PC-9 (cell line): ENCODE results near the gene SND1. TPM values are rescaled to one million over a fixed set of nuclear protein-coding genes. Genes with fewer than 3 reads are reported as not detected.

Source experiments
- BruUV-seq: library from RNA; stranded (reverse); fragments of 400-500 nt; replicated peaks from 2 replicates; lab custom pipeline; 2021; lab: Mats Ljungman, UMichigan
- CTCF ChIA-PET: fragments of 300-600 bp; sonication (Branson Sonifier 250); formaldehyde crosslinking; loops from one replicate; lab custom pipeline; 2022; ENCODE audit warnings: antibody characterized with exemption; lab: Charles Lee
- POLR2A ChIA-PET: fragments of 300-600 bp; sonication (Branson Sonifier 250); formaldehyde crosslinking; loops from one replicate; lab custom pipeline; 2022; ENCODE audit warnings: antibody characterized with exemption; ENCODE audit not compliant: unreplicated experiment; lab: Charles Lee
- DNase-seq, 2 experiments: peaks; one replicate each; pipeline versions ENCODE4 v3.0.0 to v3.0.0-alpha.2; 2015 to 2022; ENCODE audit warnings: mixed read lengths in 1 of 2
- H2AFZ ChIP-seq: fragments of 200-600 bp; sonication (generic); 2 replicates; pipeline ENCODE4 v1.8.1; 2017; ENCODE audit warnings: antibody characterized with exemption
- H3F3A ChIP-seq: fragments of 200-600 bp; sonication (generic); 2 replicates; pipeline ENCODE4 v1.8.1; 2017; ENCODE audit warnings: antibody characterized with exemption, mild to moderate bottlenecking, low read depth; ENCODE audit not compliant: insufficient read depth
- H3K27ac ChIP-seq: fragments of 200-600 bp; sonication (generic); 2 replicates; pipeline ENCODE4 v1.6.1; 2016; ENCODE audit warnings: mixed run types
- H3K27me3 ChIP-seq: fragments of 200-600 bp; sonication (generic); 2 replicates; pipeline ENCODE4 v1.6.1; 2016; ENCODE audit warnings: low read depth, mixed run types; ENCODE audit not compliant: insufficient read depth
- H3K36me3 ChIP-seq: fragments of 200-600 bp; sonication (generic); 2 replicates; pipeline ENCODE4 v1.6.1; 2016; ENCODE audit warnings: low read depth, mixed run types
- H3K4me1 ChIP-seq: fragments of 200-600 bp; sonication (generic); replicated peaks from 2 replicates; pipeline ENCODE4 v1.6.1; 2016; ENCODE audit warnings: mixed run types; ENCODE audit not compliant: insufficient read depth
- H3K4me2 ChIP-seq: fragments of 200-600 bp; sonication (generic); 2 replicates; pipeline ENCODE4 v1.6.1; 2017; ENCODE audit warnings: mixed run types
- H3K4me3 ChIP-seq: fragments of 200-600 bp; sonication (generic); 2 replicates; pipeline ENCODE4 v1.6.1; 2016; ENCODE audit warnings: mixed run types
- H3K79me2 ChIP-seq: fragments of 200-600 bp; sonication (generic); 2 replicates; pipeline ENCODE4 v1.6.1; 2017; ENCODE audit warnings: low read depth, mixed run types
- H3K9me2 ChIP-seq: fragments of 200-600 bp; sonication (generic); 2 replicates; pipeline ENCODE4 v1.8.1; 2017; ENCODE audit warnings: mild to moderate bottlenecking; ENCODE audit not compliant: insufficient read depth
- H3K9me3 ChIP-seq: fragments of 200-600 bp; sonication (generic); 2 replicates; pipeline ENCODE4 v1.8.1; 2016; ENCODE audit warnings: low read depth; ENCODE audit not compliant: insufficient read depth
- H4K20me1 ChIP-seq: fragments of 200-600 bp; sonication (generic); 2 replicates; pipeline ENCODE4 v1.8.1; 2017; ENCODE audit not compliant: insufficient read depth
- EZH2 ChIP-seq: fragments of 200-600 bp; sonication (generic); IDR thresholded peaks from 2 replicates; pipeline ENCODE4 v1.8.0; 2017; ENCODE audit warnings: antibody characterized with exemption, low read depth
- intact Hi-C: fragments of 100-400 bp; cut with micrococcal nuclease; formaldehyde crosslinking; loops from one replicate; pipeline ENCODE4 v1.10.0; 2022; ENCODE audit not compliant: unreplicated experiment
- total RNA-seq: library from RNA; stranded (reverse); gene quantifications from 2 replicates; pipeline ENCODE4 v1.2.3, GENCODE V29; 2021
- TF ChIP-seq, protein P1 (sequence below): fragments of 200-600 bp; sonication (generic); conservative IDR thresholded peaks from 2 replicates; pipeline ENCODE4 v1.6.1; 2017; ENCODE audit warnings: mixed run types, antibody characterized with exemption, mild to moderate bottlenecking, moderate library complexity

The SND1 gene
- total RNA-seq, 1 experiment from 2014 or later, result 273 TPM

DNA sequence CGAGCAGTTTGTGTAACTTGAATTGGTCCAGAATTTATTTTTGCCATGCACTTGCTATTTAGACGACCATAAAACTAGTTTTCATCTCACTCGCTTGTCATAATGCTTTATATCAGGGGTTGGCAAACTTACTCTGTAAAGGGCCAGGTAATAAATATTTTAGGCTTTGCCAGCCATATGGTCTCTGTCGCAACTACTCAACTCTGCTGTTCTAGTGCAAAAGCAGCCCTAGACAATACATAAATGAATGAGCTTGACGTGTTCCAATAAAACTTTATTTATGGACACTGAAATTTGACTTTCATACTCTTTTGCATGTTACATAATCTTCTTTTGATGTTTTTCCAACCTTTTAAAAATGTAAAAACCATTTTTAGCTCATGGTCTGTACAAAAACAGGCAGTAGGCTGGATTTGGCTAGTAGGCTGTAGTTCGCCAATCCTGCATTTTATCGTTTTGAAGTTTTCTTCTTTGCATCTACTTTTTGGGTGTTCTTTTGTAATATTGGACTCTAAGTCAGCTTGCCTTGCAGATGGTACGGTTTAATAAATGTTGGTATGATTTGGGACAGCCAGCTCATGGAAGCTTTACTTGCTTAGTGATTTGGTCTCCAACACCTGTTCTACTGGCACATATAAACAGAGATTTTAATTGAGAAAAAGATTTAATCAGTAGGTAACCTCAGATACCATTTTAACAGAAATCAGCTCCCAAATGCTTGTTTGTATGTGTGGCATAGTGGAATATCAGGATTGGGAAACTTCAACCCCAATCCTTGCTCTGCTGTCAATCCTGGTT, 25.6 kb downstream of the SND1 start:
- BruUV-seq, result no TSS peak
- no peak overlapping the region for H2AFZ ChIP-seq
- no peak overlapping the region for H3K27ac ChIP-seq
- no peak overlapping the region for H3K4me2 ChIP-seq
- DNase-seq, result no peak
- H3K79me2 ChIP-seq, result peaks cover 95% of the 10 kb centered on the region
- TF ChIP-seq, protein P1, sequence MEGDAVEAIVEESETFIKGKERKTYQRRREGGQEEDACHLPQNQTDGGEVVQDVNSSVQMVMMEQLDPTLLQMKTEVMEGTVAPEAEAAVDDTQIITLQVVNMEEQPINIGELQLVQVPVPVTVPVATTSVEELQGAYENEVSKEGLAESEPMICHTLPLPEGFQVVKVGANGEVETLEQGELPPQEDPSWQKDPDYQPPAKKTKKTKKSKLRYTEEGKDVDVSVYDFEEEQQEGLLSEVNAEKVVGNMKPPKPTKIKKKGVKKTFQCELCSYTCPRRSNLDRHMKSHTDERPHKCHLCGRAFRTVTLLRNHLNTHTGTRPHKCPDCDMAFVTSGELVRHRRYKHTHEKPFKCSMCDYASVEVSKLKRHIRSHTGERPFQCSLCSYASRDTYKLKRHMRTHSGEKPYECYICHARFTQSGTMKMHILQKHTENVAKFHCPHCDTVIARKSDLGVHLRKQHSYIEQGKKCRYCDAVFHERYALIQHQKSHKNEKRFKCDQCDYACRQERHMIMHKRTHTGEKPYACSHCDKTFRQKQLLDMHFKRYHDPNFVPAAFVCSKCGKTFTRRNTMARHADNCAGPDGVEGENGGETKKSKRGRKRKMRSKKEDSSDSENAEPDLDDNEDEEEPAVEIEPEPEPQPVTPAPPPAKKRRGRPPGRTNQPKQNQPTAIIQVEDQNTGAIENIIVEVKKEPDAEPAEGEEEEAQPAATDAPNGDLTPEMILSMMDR, result no peak
- TF ChIP-seq EZH2, result no peak
- no peaks in the 10 kb centered on the region; the same call in 1 of the 2 replicates for H3K9me3 ChIP-seq
- ChIA-PET CTCF (no interaction called here), POLR2A (no interaction called here)
- peaks cover 60% of the 10 kb centered on the region for H4K20me1 ChIP-seq
- H3K4me3 ChIP-seq, result no peak overlapping the region
- peaks cover 18% of the 10 kb centered on the region; the same call in 1 of the 2 replicates for H3F3A ChIP-seq
- H3K9me2 ChIP-seq, result no peaks in the 10 kb centered on the region
- peaks cover 44% of the 10 kb centered on the region for H3K36me3 ChIP-seq
- intact Hi-C loops, result no loop called here
- H3K4me1 ChIP-seq, result no peaks in the 10 kb centered on the region
- H3K27me3 ChIP-seq, result no peaks in the 10 kb centered on the region

DNA sequence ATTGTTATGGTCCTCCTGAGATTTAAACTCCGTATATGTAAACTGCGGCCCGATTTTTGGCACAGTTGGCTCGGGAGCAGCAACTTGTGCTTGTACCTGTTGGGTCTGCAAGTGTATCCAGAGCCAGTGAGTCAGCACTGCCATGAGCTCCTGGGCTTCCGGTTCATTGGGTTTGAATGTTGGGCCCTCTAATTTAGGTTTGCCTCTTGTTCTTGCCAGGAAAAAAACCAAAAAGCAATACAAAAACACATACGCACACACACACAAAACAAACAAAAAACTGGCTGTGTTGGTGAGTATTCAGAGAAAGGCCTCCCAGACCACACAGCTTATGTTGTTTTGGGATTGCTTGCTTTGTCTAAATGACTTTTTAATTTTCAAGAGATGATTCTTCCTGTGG, 26.3 kb downstream of the SND1 start:
- Histone ChIP-seq H3K27me3 (no peaks in the 10 kb centered on the region), H3K9me2 (no peaks in the 10 kb centered on the region), H3F3A (peaks cover 18% of the 10 kb centered on the region; the same call in 1 of the 2 replicates), H3K4me3 (no peak overlapping the region), H3K79me2 (peaks cover 98% of the 10 kb centered on the region), H2AFZ (no peak overlapping the region), H4K20me1 (peaks cover 63% of the 10 kb centered on the region), H3K27ac (no peak overlapping the region), H3K4me1 (no peaks in the 10 kb centered on the region), H3K4me2 (no peak overlapping the region), H3K36me3 (peaks cover 44% of the 10 kb centered on the region), H3K9me3 (no peaks in the 10 kb centered on the region; the same call in 1 of the 2 replicates)
- DNase-seq, result no peak
- no TSS peak for BruUV-seq
- CTCF ChIA-PET, result no interaction called here
- intact Hi-C loops, result no loop called here
- no peak for TF ChIP-seq EZH2
- TF ChIP-seq, protein P1, result no peak
- POLR2A ChIA-PET, result no interaction called here

DNA sequence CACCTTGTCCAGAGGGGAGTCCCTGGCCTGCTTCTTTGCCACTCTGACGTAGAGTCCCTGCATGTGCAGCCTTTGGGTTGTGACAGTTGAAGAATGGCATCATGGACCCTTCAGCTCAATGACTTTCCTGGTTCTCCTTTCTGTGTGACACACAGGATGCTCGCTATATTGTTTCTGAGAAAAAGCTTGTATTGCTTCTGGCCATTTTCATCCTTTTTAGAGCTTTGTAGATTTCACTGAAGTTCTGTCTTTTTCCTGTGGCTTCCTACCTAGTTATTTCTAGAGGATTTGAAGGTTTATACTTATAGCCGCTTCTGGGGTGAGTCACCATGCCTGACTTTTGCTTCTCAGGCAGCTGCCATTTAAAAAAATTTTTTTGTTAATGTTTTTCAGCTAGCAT, 27.0 kb downstream of the SND1 start:
- no peak for DNase-seq
- TF ChIP-seq, protein P1, result no peak
- TF ChIP-seq EZH2, result no peak
- Histone ChIP-seq H3K4me2 (no peak overlapping the region), H3K4me3 (no peak overlapping the region), H3K4me1 (no peaks in the 10 kb centered on the region), H4K20me1 (peaks cover 63% of the 10 kb centered on the region), H3K27me3 (no peaks in the 10 kb centered on the region), H3K9me3 (no peaks in the 10 kb centered on the region; the same call in 1 of the 2 replicates), H3K79me2 (peaks cover 98% of the 10 kb centered on the region), H3K36me3 (peaks cover 44% of the 10 kb centered on the region), H3K9me2 (no peaks in the 10 kb centered on the region), H3K27ac (no peak overlapping the region), H3F3A (peaks cover 18% of the 10 kb centered on the region; the same call in 1 of the 2 replicates), H2AFZ (no peak overlapping the region)
- intact Hi-C loops, result no loop called here
- ChIA-PET POLR2A (no interaction called here), CTCF (no interaction called here)
- no TSS peak for BruUV-seq
